Hepatic stellate cell (primary cell): ENCODE results near the gene U2SURP.
"Not testable (repeated sequence)": the region's sequence is repeated elsewhere in the genome, so short reads cannot be mapped to it uniquely, and the experiment has no call there.

Source experiments
- DNase-seq: peaks from one replicate; pipeline ENCODE4 v3.0.0; 2011; ENCODE audit warnings: low spot score

The U2SURP gene

DNA sequence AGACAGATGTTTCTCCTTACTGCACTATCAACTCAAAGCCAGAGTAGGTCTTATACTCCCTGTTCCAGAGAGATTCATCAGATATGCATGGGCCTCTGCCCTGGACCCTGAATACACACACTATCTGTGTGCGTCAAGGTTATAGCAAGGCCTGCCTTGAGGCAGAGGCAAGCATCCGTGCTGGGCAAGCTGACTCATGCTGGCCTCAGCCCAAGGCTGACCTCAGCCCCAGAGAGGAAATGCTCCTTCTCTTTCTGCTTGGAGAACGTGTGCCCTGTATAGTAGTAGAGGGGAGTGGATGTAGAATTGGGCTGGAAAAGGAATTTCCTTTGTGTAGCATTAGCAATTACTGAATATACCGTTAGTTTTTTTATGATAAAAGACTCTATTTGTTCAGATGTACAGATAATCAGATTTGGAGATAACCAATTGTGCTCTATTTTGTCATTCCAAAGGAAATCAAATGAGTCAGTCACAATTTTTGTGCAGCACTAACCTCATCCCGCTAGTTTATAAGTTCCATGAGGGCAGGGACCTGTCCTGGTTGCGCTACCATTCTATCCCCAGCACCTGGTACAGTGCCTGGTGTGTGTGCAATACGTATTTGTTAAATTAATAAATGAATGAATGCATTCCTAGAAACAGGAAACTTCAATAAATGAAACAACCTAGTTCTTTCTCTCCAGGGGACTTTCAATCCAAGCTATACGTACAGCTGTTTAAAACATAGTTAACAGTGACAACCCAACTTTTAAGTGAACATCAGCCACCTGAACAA is 24.6 kb upstream of the U2SURP start:
- peak; percentile 78 for DNase-seq

DNA sequence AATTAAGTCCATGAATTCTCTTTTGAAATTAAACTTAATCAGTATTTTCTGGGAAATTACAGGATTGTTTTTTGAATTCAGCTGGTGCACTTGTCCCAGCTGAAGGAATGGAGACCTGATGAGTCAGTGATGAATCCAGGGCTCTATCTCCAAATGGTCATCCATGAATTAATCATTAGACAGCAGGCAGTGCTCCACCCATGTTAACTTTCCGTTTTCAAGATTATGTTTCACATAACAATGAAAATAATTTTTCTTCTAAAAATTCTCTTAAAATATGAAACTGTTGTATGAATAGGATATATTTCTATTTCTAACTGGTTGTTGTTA is 24.0 kb upstream of the U2SURP start:
- DNase-seq: peak; percentile 19

DNA sequence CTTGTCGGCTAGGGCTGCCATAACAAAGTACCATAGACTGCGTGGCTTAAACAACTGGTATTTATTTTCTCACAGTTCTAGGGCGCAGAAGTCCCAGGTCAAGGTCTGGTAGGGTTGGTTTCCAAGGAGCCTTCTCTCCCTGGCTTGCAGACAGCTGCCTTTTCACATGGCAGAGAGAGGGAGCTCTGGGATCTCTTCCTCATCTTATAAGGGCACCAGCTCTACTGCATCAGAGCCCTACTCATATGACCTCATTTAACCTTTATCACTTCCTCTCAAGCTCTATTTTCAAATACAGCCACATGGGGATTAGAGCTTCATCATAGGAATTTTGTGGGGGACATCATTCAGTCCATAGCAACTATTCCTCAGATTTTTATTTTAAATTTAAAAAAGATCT is 20.3 kb upstream of the U2SURP start:
- DNase-seq: no peak

DNA sequence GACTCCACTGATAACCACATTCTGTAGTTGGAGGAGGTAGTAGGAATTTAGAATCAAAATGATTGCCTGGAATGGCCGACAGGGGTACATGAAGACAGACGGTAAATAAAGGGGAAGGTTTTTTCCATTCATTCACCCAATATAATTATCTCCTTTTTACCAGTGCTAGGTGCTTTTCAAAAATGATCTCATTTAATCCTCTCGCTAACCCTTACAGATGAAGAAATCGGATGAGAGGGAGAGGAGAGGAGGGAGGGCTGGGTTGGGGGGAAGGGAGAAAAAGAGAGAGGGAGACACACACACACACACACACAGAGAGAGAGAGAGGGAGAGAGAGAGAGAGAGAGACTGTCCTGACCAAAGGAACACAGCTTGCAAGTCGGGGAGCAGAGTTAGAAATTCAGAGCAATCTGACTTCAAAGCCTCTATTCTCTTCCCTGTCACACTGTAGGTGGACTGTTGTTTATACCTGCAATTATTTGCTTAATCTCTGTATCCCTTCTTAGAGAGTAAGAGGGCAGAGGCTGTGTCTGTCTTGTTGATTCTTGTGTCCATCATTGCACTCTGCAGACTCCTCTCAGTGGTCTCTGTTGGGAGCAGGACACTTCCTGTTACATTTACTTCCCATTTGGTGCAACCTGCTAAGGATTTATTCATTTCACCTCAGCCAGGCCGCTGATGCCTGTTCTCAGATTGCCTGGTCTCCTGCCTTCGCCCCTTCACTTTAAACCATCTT is 19.2 kb upstream of the U2SURP start:
- no peak for DNase-seq

DNA sequence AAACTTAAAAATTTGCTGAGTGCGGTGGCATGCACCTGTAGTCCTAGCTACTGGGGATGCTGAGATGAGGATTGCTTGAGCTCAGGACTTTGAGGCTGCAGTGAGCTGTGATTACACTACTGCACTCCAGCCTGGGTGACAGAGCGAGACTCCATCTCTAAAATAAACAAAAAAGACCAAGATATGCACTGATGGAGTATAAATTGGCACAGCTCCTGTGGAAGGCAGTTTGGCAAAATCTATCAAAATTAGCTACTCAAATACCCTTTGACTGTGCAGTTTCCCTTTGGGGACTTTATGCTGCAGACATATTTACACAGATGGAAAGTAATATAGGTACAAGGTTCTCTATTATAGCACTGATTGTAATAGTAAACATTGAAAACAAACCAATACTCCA is 18.1 kb upstream of the U2SURP start:
- no peak for DNase-seq

DNA sequence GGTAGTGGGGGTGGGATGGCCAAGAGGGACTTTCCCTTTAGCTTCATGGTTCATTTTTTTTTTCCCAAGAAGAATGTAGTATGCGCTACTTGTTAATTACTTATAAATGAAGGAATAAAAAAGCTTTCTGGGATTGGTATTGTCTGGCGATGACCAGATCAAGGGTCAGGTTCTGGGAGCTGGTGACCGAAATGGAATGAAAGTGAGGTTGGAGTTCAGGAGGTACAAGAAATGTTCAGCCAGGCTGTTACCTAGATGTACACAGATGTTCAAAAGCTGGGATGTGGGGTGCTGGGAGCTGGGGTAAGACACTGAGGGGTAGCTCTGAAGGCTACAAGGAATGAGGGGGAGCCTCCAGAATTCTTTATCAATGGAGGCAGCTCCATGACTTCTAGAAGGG is 17.1 kb upstream of the U2SURP start:
- no peak for DNase-seq

DNA sequence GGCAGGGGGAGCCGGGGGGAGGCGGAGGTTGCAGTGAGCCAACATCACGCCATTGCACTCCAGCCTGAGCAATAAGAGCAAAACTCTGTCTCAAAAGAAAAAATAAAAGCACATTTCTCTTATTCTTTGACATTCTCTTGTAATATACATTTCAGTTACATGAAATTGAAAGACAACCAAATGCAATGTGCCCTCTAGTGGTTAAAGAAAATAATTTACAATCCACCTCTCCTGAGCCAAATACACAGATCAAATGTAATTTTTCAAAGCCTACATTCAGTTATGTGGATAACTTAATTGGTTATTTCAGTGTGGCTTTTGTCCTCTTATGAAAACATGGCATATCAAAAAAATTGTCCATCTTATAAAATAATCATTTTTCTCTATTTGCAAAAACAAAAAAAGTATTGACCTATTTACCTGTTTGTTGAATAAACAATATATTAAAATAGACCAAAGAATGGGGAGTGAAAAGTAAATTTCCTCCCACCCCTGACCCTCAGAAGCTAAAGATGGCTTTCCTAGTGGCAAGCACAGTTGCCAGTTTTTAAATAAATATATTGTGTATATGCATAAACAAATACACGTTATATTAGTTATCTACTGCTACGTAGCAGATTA is 14.2 kb upstream of the U2SURP start:
- DNase-seq: peak; percentile 35

DNA sequence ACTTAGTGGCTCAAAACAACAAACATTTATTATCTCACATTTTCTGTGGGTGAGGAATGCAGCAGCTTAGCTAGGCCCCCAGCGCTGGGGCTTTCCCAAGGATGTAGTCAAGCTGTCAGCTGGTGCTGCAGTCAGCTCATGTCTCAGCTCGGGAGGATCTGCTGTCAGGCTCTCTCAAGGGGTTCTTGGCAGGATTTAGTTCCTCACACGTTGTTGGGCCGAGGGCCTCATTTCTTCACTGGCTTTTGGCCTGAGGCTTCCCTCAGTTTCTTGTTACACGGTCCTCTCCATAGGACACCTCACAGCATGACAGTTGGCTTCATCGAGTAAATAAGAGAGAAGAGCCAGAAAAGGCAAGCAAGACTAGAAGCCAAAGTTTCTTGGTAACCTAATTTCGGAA is 13.7 kb upstream of the U2SURP start:
- peak; percentile 16 for DNase-seq

DNA sequence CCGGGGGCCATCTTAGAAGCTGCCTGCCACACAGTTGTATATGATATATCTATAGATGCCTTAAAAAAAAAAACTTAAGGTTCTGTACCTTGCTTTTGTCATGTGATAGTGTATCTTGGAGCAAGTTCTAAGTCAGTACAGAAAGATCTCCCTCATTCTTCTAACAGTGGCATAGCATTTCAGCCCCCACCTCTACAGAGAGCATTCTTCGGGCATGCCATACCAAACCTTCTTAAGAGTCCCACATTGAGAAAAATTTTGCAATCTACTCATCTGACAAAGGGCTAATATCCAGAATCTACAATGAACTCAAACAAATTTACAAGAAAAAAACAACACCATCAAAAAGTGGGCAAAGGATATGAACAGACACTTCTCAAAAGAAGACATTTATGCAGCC is 13.1 kb upstream of the U2SURP start:
- not testable (repeated sequence) for DNase-seq

DNA sequence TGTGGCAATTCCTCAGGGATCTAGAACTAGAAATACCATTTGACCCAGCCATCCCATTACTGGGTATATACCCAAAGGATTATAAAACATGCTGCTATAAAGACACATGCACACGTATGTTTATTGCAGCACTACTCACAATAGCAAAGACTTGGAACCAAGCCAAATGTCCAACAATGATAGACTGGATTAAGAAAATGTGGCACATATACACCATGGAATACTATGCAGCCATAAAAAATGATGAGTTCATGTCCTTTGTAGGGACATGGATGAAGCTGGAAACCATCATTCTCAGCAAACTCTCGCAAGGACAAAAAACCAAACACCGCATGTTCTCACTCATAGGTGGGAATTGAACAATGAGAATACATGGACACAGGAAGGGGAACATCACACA is 12.5 kb upstream of the U2SURP start:
- DNase-seq: not testable (repeated sequence)

DNA sequence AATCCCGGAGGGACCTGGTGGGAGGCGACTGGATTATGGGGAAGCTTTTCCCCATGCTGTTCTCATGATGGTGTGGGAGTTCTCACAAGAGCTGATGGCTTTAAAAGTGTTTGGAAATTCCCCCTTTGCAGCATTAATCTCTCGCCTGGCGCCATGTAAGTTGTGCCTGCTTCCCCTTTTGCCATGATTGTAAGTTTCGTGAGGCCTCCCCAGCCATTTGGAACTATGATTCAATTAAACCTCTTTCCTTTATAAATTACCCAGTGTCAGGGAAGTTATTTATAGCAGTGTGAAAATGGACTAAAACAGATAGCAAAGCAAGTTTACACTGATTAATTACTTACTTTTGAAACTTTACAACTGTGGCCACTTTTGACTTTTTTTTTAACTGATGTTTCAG is 10.6 kb upstream of the U2SURP start:
- DNase-seq: no peak

DNA sequence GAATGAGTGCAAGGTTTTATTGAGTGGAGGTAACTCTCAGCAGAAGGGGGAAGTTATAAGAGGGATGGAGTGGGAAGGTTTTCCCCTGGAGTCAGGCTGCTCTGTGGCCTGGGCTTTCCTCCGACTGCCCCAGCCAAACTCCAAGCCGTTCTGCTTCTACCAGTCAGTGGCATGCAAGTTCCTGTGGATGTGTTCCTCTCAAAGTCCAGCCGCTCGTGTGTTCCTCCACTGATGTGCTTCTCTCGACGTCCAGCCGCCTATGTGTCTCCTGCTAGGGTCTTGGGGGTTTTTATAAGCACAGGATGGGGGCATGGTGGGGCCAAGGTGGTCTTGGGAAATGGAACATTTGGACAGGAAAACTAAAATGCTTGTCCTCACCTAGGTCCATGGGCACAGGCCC is 9.0 kb upstream of the U2SURP start:
- no peak for DNase-seq

DNA sequence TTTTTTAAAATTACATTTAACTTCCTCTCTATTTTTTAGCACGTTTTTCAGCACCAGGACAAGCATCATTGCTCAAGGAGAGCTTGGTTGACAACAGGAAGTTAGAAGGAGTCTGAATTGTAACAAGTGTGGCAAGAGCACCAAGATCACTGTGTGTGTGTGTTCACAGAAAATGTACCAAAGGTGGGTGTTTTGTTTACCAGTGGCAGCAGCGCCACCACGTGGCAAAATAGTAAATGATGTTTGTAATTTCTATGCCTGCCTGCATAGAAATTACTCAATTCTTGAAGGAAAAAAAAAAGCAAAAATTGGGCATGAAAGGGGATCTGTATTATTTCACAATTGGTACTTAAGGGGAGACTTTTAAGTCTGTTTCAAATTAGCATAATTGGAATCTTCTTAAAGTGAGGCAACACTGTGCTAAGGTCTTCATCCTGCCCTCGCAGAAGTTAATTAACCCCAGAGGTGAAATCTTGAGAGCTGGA is 7.4 kb upstream of the U2SURP start:
- DNase-seq: peak; percentile 57

DNA sequence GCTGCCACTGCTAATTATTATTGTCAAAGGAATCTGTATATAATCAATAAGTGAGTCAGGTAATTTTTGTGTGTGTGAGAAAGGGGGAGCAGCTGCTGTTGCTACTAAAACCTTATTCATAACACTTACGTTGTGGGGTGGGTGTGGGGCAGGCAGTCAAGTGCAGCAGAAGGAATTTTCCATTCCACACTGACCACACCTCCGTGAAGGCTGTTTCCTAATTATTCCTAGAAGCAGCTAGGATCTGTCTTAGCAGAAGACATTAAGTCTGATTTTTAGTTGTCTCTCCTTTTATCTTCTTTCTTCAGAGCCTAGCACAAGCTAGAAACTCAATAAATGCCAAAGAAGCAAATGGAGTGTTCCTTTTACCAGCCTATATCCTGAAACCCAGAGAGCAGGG is 4.0 kb upstream of the U2SURP start:
- no peak for DNase-seq

DNA sequence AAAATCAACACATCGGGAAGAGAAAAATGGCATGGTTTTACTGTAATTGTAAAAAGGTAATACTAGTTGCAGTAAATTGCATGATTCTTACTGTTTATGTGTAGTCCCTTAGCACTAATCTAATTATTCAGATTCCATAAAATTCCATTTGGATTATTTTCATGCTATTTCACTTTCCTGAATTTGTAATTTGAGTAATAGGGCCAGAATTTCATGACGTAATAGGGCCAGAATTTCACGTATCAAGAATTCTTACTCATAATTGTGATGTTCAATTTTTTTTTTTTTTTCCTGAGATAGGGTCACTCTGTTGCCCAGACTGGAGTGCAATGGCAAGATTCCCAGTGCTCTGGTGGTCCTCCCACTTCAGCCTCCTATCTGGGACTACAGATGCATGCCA is 2.9 kb upstream of the U2SURP start:
- no peak for DNase-seq

DNA sequence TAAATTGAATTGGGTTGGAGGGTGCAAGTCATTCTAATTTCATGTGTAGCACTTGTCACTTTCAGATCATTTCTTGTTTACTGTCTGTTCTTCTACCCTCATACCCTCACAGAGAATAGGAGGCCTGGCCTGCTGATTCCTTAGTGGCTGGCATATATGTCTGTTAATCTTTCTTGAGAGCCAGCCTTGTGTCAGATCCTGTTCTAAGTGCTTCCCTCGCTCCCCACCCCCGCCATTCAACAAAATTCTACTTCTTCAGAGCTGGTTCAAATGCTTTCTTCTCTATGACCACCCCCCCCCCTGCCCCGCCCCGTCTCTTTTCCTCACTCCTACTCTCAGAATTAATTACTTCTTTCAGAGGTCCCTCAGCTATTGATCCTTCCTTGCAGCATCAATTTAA is 1.5 kb upstream of the U2SURP start:
- no peak for DNase-seq

DNA sequence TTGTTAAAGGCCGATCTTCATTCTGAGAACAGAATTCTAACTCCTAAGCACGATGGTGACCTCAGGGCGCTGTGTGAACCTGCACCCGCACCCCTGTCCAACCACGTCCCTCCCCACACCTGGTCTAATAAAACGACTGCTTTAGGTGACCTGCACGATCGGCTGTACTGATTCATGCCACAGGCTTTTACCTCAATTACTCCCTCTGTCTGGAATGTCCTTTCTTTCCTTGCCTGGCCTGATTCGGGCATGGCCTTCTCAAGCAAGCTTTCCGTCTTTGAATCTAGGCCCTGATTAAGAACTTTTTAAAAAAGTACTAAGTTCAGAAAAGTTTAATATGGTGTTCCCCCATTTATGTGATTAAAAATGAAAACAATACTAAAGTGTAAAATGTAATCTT is 842 bp upstream of the U2SURP start:
- DNase-seq: no peak

DNA sequence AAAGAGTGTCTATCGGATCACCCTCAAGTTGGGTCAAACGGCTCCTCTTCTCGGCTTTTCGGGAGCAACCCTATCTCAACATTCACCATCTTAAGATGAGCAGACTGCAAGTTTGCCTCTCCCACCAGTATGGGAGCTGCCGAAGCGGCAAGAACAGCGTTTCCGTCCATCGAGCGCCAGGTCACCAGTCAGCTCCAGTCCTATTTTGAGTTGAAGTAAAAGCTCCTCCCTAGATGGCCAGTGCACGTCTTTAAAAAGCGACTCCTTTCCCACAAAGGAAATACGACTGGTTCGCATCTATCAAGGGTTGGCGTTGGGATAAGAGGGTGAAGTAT is 369 bp upstream of the U2SURP start:
- DNase-seq: no peak

DNA sequence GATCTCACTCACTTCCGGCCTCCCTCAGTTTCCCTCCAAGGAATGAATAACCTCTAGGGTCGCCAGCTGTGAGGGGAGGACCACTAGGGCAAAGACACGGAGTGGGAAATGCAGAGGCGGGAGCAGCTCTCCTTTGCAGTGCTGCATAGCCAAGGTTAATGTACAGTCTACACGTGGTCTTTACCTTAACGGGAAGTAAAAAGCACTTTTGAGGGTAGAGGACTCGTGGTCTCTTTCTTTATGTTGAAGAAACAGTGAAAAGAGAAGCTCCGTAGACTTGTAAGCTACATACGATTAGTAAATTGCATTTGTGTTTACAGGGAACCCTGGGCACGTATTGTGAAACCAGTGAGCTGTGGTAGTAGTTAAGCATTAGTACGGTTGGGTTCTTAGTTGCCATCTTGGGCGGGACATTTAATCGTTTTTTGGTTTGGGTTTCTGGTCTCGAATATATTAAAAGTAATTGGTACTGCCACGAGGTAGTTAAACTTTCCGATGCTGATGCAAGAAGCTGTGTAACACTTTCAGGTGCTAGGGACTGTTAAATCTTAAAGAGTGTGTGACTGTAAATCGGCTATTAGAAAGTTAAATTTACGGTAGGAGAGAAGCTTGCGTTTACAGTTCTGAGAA is 828 bp downstream of the U2SURP start:
- no peak for DNase-seq

DNA sequence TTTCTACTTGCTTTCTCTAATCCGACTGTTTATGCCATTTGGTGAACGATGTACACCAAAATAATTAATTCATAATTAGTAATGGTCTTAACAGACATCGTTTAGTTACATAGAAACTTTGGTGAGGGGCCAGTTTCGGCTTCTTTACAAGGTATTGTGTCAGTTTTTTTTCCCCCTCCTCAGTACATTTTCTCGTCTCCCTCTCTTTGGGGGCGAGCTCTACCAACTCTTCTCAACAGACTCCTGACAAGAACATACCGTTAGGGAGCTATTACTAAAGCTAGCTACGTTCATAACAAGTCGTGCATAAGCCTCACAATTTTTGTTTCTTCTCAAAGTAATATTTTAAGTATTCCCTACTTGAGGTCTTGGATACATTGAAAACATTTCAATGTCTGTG is 1.4 kb downstream of the U2SURP start:
- DNase-seq: no peak

DNA sequence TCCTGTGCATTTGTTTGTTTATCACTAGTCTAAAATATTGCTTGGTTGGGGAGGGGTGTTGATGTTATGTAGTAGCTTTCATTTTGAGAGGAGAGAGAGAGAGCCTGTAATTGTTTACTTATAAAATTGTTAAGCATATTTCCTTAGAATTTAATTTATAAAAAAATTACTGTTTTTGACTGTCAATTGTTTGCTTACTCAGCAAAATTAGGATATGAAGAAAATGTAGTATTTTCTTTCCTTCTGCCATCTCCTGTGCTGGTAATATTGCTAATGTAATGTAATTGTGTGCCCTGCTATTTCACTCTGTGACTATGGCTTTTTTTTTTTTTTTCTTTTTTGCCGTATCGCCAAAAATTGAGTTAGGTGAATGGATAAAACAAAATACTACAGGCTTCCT is 3.5 kb downstream of the U2SURP start:
- no peak for DNase-seq

DNA sequence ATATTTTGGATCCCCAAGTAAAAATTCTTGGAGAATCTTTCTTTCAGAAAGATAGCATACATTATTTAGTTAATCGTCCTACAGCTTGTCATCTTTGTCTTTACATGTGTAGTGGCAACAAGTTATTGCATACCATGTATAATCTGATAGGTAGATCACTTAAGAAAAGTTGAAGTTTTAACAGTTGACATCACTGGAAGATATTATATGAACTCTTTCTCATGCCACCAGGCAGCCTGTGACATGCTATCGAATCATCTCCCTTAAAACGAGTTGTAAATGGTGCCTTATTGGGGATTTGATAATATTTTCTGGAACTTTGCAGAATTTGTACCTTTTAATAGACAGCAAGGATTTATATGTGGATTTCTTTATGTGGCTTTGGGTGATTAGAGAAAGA is 8.7 kb downstream of the U2SURP start:
- no peak for DNase-seq

DNA sequence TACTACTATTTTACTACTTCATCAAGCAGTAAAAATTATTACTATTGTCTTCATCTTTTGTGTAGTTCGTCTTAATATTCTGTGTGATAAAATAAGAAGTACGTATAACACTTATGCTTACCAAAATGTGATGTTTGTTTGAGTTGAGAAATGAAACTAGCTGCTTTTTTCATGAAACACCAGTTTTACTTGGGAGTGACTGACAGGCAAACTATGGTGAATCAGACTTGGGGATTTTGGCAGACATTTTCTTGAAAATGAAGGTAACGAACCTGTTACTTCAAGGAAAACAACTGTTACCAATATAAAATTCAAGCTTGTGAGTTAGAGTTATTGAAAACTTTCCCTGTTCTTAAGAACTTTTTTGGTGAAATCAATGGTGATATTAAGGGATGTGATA is 10.3 kb downstream of the U2SURP start:
- DNase-seq: no peak
